Myometrial cell (primary cell): ENCODE measurements around the gene AVP. TPM values are rescaled to one million over a fixed set of nuclear protein-coding genes. Genes with fewer than 3 reads are reported as not detected.

ENCODE experiments used
- total RNA-seq: library from RNA; depleted of rRNA; stranded (reverse); fragments of >200 nt; gene quantifications from 2 replicates; pipeline ENCODE4 v1.2.3, GENCODE V29; 2015

AVP gene
- not detected in 2 replicates for total RNA-seq

GRCh38 chr20:3084283-3084985 lies at the start of gene AVP:
Gene AVP (minus strand): TSS chr20:3084724. CDS start chr20:3084674, 50 bp downstream.

GRCh38 chr20:3071610-3072529 lies 12.7 kb downstream of the AVP start, which contains the start of gene OXT:
Gene OXT (plus strand): TSS chr20:3071620. CDS start chr20:3071656, 36 bp downstream.

GRCh38 chr20:3045816-3046676 lies 38.5 kb downstream of the AVP start, which contains the start of gene MRPS26:
Gene MRPS26 (plus strand): TSS chr20:3046052. CDS start chr20:3046069, 17 bp downstream.

GRCh38 chr20:3043322-3043721 lies 41.2 kb downstream of the AVP start, which contains the start of gene GNRH2:
Gene GNRH2 (plus strand): TSS chr20:3043622. CDS start chr20:3044415, 793 bp downstream.

Other genes with a start within 250 kb of the AVP start
- 24.8 and 43.5 TPM in 2 replicates for gene PCED1A, start 244.1 kb downstream of the AVP start, total RNA-seq
- gene VPS16, start 244.0 kb downstream of the AVP start, total RNA-seq = 55.3 and 61.7 TPM in 2 replicates
- 38.1 and 40.8 TPM in 2 replicates for gene PTPRA, start 211.2 kb downstream of the AVP start, total RNA-seq
- 0.35 TPM in 1 of 2 replicates, not detected in the other for gene GNRH2, start 41.1 kb downstream of the AVP start, total RNA-seq
- gene MRPS26, start 38.7 kb downstream of the AVP start, total RNA-seq = 52.6 and 59.1 TPM in 2 replicates
- not detected in 2 replicates for gene OXT, start 13.1 kb downstream of the AVP start, total RNA-seq
- gene FASTKD5, start 75.1 kb upstream of the AVP start, total RNA-seq = 8.9 and 12.2 TPM in 2 replicates
- 4.0 and 4.1 TPM in 2 replicates for gene UBOX5, start 75.1 kb upstream of the AVP start, total RNA-seq
- 4.0 and 8.3 TPM in 2 replicates for gene LZTS3, start 88.8 kb upstream of the AVP start, total RNA-seq
- 58.3 and 64.3 TPM in 2 replicates for gene DDRGK1, start 120.0 kb upstream of the AVP start, total RNA-seq
- gene ITPA, start 124.8 kb upstream of the AVP start, total RNA-seq = 81.3 and 85.6 TPM in 2 replicates
- 0.58 and 1.2 TPM in 2 replicates for gene SLC4A11, start 154.5 kb upstream of the AVP start, total RNA-seq